Esophagus muscularis mucosa (tissue), 3 donors: ENCODE data around the gene TDG.

Experiments
- POLR2A ChIP-seq: fragments of 450-650 bp; IDR thresholded peaks from one replicate; pipeline ENCODE4 v1.6.1; 2017; ENCODE audit warnings: antibody characterized with exemption, moderate library complexity, mild to moderate bottlenecking, low read depth
- POLR2AphosphoS5 ChIP-seq, 2 donors: sonication (generic); formaldehyde crosslinking; IDR thresholded peaks; one replicate each; pipeline ENCODE4 v1.6.1; 2017; ENCODE audit warnings: antibody characterized with exemption in 2 of 2
- TF ChIP-seq, protein P1 (sequence below), 3 experiments: fragments of 200-600 bp in 2 of 3; fragments of 450-650 bp in 1 of 3; sonication (generic) in 2 of 3; IDR thresholded peaks; one replicate each; pipeline ENCODE4 v1.5.1; 2017 to 2019; ENCODE audit warnings: antibody characterized with exemption in 3 of 3, mild to moderate bottlenecking in 2 of 3, moderate library complexity in 1 of 3

DNA sequence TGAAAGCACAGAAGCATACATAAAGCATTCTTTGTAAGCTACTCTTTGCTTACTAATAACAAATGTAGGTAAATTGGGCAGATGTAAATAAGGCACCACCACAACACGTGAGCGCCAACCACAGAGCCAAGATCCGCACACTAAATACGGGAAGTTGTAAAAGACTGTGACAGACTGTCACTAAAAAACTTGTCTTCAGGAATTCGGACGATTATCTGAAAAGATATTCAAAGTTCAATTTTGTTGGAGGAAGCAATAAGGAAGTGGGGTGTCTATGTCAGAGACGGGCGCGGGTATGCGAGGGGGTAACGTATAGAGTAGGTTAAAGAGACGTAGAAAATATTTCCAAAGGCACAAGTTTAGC, 37.0 kb upstream of the TDG start:
- TF ChIP-seq POLR2A, result no peak
- no peak for TF ChIP-seq POLR2AphosphoS5 (IDR thresholded peaks at IDR 0.05)
- TF ChIP-seq, protein P1, sequence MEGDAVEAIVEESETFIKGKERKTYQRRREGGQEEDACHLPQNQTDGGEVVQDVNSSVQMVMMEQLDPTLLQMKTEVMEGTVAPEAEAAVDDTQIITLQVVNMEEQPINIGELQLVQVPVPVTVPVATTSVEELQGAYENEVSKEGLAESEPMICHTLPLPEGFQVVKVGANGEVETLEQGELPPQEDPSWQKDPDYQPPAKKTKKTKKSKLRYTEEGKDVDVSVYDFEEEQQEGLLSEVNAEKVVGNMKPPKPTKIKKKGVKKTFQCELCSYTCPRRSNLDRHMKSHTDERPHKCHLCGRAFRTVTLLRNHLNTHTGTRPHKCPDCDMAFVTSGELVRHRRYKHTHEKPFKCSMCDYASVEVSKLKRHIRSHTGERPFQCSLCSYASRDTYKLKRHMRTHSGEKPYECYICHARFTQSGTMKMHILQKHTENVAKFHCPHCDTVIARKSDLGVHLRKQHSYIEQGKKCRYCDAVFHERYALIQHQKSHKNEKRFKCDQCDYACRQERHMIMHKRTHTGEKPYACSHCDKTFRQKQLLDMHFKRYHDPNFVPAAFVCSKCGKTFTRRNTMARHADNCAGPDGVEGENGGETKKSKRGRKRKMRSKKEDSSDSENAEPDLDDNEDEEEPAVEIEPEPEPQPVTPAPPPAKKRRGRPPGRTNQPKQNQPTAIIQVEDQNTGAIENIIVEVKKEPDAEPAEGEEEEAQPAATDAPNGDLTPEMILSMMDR (IDR thresholded peaks at IDR 0.05), result no peak
